GM19351 (cell line): ENCODE results near the gene RRM2.
"Not testable (repeated sequence)": the region's sequence is repeated elsewhere in the genome, so short reads cannot be mapped to it uniquely, and the experiment has no call there.

Experiments
- ATAC-seq: cut with Tn5 transposase; IDR thresholded peaks from one replicate; pipeline ENCODE4 v1.9.1; 2021; ENCODE audit warnings: mild to moderate bottlenecking, moderate library complexity; ENCODE audit not compliant: unreplicated experiment

The RRM2 gene

GRCh38 chr2:10089565-10090190 is 32.9 kb upstream of the RRM2 start:
- ATAC-seq = no peak

GRCh38 chr2:10091182-10091888 is 31.2 kb upstream of the RRM2 start:
- ATAC-seq = no peak

GRCh38 chr2:10091889-10092244 is 30.7 kb upstream of the RRM2 start:
- ATAC-seq = not testable (repeated sequence)

GRCh38 chr2:10094271-10094814 is 28.2 kb upstream of the RRM2 start:
- no peak for ATAC-seq

GRCh38 chr2:10095175-10095574 is 27.4 kb upstream of the RRM2 start:
- no peak for ATAC-seq

GRCh38 chr2:10096641-10097040 is 25.9 kb upstream of the RRM2 start:
- no peak for ATAC-seq

GRCh38 chr2:10097352-10098148 is 25.0 kb upstream of the RRM2 start:
- peak; percentile 81 for ATAC-seq

GRCh38 chr2:10101491-10101890 is 21.0 kb upstream of the RRM2 start:
- ATAC-seq = no peak

GRCh38 chr2:10103179-10103578 is 19.4 kb upstream of the RRM2 start:
- no peak for ATAC-seq

- not testable (repeated sequence) for ATAC-seq
These were observed 17.6 kb upstream of the RRM2 start for GRCh38 chr2:10104906-10105305.

GRCh38 chr2:10109311-10109710 is 13.2 kb upstream of the RRM2 start:
- no peak for ATAC-seq

GRCh38 chr2:10119027-10119325 is 3.6 kb upstream of the RRM2 start:
- no peak for ATAC-seq

- no peak for ATAC-seq
These were observed 2.9 kb upstream of the RRM2 start for GRCh38 chr2:10119601-10120157.

GRCh38 chr2:10120158-10120876 is 2.2 kb upstream of the RRM2 start:
- peak; percentile 56 for ATAC-seq

- no peak for ATAC-seq
These were observed 1.5 kb upstream of the RRM2 start for GRCh38 chr2:10120877-10121574.

GRCh38 chr2:10123281-10123680 is 742 bp downstream of the RRM2 start:
- no peak for ATAC-seq

GRCh38 chr2:10124538-10125045 is 2.1 kb downstream of the RRM2 start:
- no peak for ATAC-seq

GRCh38 chr2:10125842-10126631 is 3.5 kb downstream of the RRM2 start:
- ATAC-seq = no peak

GRCh38 chr2:10126632-10127026 is 4.1 kb downstream of the RRM2 start:
- no peak for ATAC-seq
